K562 (cell line): ENCODE results near the gene MYL4. TPM values are rescaled to one million over a fixed set of nuclear protein-coding genes. Genes with fewer than 3 reads are reported as not detected.

Source experiments
- CSDE1 ChIP-seq, 2 experiments: fragments of 450-650 bp; IDR thresholded peaks; 2 replicates each; pipeline ENCODE4 v1.6.1; 2016; ENCODE audit warnings: mild to moderate bottlenecking in 1 of 2
- EHMT2 ChIP-seq: fragments of 450-650 bp; IDR thresholded peaks from 2 replicates; pipeline ENCODE4 v1.6.1; 2018; ENCODE audit warnings: antibody characterized with exemption
- NR1H2 ChIP-seq: sonication (generic); formaldehyde crosslinking; IDR thresholded peaks from 2 replicates; pipeline ENCODE4 v1.4.0; 2020; ENCODE audit warnings: mild to moderate bottlenecking, missing genetic modification reagents
- POLR2AphosphoS5 ChIP-seq: IDR thresholded peaks from 2 replicates; pipeline ENCODE4 v1.6.1; 2011; ENCODE audit warnings: mild to moderate bottlenecking, low read depth, low read length, moderate library complexity; ENCODE audit not compliant: control insufficient read depth, insufficient read depth
- SREBF1 ChIP-seq: fragments of 150-350 bp; IDR thresholded peaks from 2 replicates; pipeline ENCODE4 v1.6.1; 2014; ENCODE audit warnings: antibody characterized with exemption, low read depth, low read length, borderline replicate concordance
- XRCC4 ChIP-seq: IDR thresholded peaks from one replicate; pipeline ENCODE4 v1.6.1; 2011; ENCODE audit not compliant: insufficient read depth, insufficient read length; ENCODE audit errors: extremely low read depth
- ZNF766 ChIP-seq: fragments of 200-800 bp; sonication (Bioruptor generic); conservative IDR thresholded peaks from 2 replicates; pipeline ENCODE4 v1.6.1; 2016; ENCODE audit warnings: missing genetic modification characterization, missing compliant biosample characterization
- polyA plus RNA-seq, 8 experiments: library from polyadenylated mRNA; depleted of rRNA in 4 of 8; stranded (reverse) in 5 of 8; unstranded in 3 of 8; fragments of >200 nt; fragmentation: Nextera tagmentation in 2 of 8; fragmentation: Illumina TruSeq in 1 of 8; extraction: Ambion mirVana in 2 of 8; extraction: Trizol in 1 of 8; gene quantifications; 2 replicates each; pipeline versions ENCODE4 v1.2.1 to v1.2.3, GENCODE V29; 2011 to 2014; ENCODE audit warnings: inconsistent platforms in 1 of 8, missing spikeins in 1 of 8
- total RNA-seq, 7 experiments: library from RNA; depleted of rRNA in 6 of 7; stranded (reverse); fragments of >200 nt in 6 of 7; fragmentation: Illumina TruSeq in 2 of 7; extraction: Trizol in 2 of 7; gene quantifications; 2 replicates each; pipeline versions ENCODE4 v1.2.1 to v1.2.3, GENCODE V29; 2011 to 2021; ENCODE audit warnings: low replicate concordance in 1 of 7
- TF ChIP-seq, protein P1 (sequence below), 2 experiments: fragments of 450-650 bp; IDR thresholded peaks; 2 replicates each; pipeline ENCODE4 v1.6.1; 2016
- TF ChIP-seq, protein P2 (sequence below): fragments of 450-650 bp; formaldehyde crosslinking; IDR thresholded peaks from 2 replicates; pipeline ENCODE4 v1.4.0; 2022; ENCODE audit warnings: missing genetic modification characterization
- TF ChIP-seq, protein P3 (sequence below): fragments of 450-650 bp; formaldehyde crosslinking; IDR thresholded peaks from 2 replicates; pipeline ENCODE4 v1.4.0; 2022; ENCODE audit warnings: mild to moderate bottlenecking, moderate library complexity
- TF ChIP-seq, protein P4 (sequence below): fragments of 450-650 bp; formaldehyde crosslinking; conservative IDR thresholded peaks from 2 replicates; pipeline ENCODE4 v1.4.0; 2022; ENCODE audit warnings: mild to moderate bottlenecking, missing genetic modification characterization
- TF ChIP-seq, protein P5 (sequence below): fragments of 450-650 bp; IDR thresholded peaks from 2 replicates; pipeline ENCODE4 v1.6.1; 2016; ENCODE audit warnings: antibody characterized with exemption
- TF ChIP-seq, protein P6 (sequence below): sonication (generic); formaldehyde crosslinking; IDR thresholded peaks from 2 replicates; pipeline ENCODE4 v1.8.0; 2023; ENCODE audit warnings: missing genetic modification reagents, mild to moderate bottlenecking, borderline replicate concordance

The MYL4 gene
- total and polyA plus RNA-seq, 9 of the 15 experiments (the other 6 are each of a cell fraction or from before 2014, with no cell fraction given), result 117 to 423 (median 221) TPM

DNA sequence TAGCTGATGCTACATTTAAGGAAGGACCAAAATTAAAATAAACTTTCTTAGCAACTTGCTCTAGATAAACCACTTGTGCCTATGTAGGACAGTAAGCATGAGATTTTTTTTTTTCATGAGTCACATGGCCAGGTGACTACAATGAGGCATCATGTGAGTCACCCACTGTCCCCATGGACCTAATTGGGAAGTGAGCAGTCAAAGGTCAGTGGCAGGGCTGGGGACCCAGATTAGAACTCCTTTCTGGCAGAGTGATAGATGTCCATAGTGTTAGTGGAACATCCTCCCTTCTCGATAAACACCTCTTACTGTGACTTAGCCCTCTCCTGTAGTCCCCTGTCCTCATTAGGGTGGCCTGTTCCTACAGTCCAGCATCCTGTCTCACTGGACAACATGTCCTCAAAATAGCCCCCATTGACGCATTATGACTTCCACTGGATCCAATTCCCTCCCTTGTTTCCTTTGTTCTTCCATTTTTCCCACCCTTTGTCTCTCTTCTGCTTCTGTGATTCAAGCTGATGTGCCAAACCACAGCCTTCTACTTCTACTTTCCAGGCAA lies 56.9 kb downstream of the MYL4 start (continued):
- TF ChIP-seq, protein P1, sequence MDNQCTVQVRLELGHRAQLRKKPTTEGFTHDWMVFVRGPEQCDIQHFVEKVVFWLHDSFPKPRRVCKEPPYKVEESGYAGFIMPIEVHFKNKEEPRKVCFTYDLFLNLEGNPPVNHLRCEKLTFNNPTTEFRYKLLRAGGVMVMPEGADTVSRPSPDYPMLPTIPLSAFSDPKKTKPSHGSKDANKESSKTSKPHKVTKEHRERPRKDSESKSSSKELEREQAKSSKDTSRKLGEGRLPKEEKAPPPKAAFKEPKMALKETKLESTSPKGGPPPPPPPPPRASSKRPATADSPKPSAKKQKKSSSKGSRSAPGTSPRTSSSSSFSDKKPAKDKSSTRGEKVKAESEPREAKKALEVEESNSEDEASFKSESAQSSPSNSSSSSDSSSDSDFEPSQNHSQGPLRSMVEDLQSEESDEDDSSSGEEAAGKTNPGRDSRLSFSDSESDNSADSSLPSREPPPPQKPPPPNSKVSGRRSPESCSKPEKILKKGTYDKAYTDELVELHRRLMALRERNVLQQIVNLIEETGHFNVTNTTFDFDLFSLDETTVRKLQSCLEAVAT (IDR thresholded peaks at IDR 0.05), result peak; percentile 38 to 67; a peak in 1 of 4 replicates
- no peak for TF ChIP-seq XRCC4
- TF ChIP-seq ZNF766 (CRISPR knock-in tag), result peak; percentile 84
- TF ChIP-seq, protein P2, sequence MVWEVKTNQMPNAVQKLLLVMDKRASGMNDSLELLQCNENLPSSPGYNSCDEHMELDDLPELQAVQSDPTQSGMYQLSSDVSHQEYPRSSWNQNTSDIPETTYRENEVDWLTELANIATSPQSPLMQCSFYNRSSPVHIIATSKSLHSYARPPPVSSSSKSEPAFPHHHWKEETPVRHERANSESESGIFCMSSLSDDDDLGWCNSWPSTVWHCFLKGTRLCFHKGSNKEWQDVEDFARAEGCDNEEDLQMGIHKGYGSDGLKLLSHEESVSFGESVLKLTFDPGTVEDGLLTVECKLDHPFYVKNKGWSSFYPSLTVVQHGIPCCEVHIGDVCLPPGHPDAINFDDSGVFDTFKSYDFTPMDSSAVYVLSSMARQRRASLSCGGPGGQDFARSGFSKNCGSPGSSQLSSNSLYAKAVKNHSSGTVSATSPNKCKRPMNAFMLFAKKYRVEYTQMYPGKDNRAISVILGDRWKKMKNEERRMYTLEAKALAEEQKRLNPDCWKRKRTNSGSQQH (CRISPR knock-in tag), result 0 out of 2 replicates have a peak, but pooled peaks have one; percentile 57
- TF ChIP-seq, protein P3, sequence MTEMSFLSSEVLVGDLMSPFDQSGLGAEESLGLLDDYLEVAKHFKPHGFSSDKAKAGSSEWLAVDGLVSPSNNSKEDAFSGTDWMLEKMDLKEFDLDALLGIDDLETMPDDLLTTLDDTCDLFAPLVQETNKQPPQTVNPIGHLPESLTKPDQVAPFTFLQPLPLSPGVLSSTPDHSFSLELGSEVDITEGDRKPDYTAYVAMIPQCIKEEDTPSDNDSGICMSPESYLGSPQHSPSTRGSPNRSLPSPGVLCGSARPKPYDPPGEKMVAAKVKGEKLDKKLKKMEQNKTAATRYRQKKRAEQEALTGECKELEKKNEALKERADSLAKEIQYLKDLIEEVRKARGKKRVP (CRISPR knock-in tag), result 0 out of 2 replicates have a peak, but pooled peaks have one; percentile 22
- TF ChIP-seq SREBF1, result no peak
- peak; percentile 86 for TF ChIP-seq POLR2AphosphoS5
- TF ChIP-seq, protein P4, sequence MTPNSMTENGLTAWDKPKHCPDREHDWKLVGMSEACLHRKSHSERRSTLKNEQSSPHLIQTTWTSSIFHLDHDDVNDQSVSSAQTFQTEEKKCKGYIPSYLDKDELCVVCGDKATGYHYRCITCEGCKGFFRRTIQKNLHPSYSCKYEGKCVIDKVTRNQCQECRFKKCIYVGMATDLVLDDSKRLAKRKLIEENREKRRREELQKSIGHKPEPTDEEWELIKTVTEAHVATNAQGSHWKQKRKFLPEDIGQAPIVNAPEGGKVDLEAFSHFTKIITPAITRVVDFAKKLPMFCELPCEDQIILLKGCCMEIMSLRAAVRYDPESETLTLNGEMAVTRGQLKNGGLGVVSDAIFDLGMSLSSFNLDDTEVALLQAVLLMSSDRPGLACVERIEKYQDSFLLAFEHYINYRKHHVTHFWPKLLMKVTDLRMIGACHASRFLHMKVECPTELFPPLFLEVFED (CRISPR knock-in tag), result 0 out of 2 replicates have a peak, but pooled peaks have one; percentile 51
- no peak for TF ChIP-seq CSDE1 (IDR thresholded peaks at IDR 0.05)
- TF ChIP-seq, protein P5, sequence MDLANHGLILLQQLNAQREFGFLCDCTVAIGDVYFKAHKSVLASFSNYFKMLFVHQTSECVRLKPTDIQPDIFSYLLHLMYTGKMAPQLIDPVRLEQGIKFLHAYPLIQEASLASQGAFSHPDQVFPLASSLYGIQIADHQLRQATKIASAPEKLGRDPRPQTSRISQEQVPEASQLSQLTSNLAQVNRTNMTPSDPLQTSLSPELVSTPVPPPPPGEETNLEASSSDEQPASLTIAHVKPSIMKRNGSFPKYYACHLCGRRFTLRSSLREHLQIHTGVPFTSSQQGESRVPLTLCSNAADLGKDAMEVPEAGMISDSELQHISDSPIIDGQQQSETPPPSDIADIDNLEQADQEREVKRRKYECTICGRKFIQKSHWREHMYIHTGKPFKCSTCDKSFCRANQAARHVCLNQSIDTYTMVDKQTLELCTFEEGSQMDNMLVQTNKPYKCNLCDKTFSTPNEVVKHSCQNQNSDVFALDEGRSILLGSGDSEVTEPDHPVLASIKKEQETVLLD, result peak; percentile 48; the same call in 1 of the 2 replicates
- TF ChIP-seq, protein P6, sequence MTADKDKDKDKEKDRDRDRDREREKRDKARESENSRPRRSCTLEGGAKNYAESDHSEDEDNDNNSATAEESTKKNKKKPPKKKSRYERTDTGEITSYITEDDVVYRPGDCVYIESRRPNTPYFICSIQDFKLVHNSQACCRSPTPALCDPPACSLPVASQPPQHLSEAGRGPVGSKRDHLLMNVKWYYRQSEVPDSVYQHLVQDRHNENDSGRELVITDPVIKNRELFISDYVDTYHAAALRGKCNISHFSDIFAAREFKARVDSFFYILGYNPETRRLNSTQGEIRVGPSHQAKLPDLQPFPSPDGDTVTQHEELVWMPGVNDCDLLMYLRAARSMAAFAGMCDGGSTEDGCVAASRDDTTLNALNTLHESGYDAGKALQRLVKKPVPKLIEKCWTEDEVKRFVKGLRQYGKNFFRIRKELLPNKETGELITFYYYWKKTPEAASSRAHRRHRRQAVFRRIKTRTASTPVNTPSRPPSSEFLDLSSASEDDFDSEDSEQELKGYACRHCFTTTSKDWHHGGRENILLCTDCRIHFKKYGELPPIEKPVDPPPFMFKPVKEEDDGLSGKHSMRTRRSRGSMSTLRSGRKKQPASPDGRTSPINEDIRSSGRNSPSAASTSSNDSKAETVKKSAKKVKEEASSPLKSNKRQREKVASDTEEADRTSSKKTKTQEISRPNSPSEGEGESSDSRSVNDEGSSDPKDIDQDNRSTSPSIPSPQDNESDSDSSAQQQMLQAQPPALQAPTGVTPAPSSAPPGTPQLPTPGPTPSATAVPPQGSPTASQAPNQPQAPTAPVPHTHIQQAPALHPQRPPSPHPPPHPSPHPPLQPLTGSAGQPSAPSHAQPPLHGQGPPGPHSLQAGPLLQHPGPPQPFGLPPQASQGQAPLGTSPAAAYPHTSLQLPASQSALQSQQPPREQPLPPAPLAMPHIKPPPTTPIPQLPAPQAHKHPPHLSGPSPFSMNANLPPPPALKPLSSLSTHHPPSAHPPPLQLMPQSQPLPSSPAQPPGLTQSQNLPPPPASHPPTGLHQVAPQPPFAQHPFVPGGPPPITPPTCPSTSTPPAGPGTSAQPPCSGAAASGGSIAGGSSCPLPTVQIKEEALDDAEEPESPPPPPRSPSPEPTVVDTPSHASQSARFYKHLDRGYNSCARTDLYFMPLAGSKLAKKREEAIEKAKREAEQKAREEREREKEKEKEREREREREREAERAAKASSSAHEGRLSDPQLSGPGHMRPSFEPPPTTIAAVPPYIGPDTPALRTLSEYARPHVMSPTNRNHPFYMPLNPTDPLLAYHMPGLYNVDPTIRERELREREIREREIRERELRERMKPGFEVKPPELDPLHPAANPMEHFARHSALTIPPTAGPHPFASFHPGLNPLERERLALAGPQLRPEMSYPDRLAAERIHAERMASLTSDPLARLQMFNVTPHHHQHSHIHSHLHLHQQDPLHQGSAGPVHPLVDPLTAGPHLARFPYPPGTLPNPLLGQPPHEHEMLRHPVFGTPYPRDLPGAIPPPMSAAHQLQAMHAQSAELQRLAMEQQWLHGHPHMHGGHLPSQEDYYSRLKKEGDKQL (CRISPR knock-in tag), result no peak
- no peak for TF ChIP-seq NR1H2 (CRISPR knock-in tag)
- peak; percentile 42; the same call in 1 of the 2 replicates for TF ChIP-seq EHMT2
